SK-N-SH (cell line): Measurements from ENCODE around the gene JAG2. TPM values are rescaled to one million over a fixed set of nuclear protein-coding genes. Genes with fewer than 3 reads are reported as not detected.

ENCODE experiments used
- CTCF ChIA-PET: fragments of 300-600, 350-600 bp; formaldehyde crosslinking; extraction: SDS; loops from one replicate; lab custom pipeline; 2021; lab: Yijun Ruan, JAX
- POLR2A ChIA-PET: fragments of 350-600 bp; sonication (Branson Sonifier 250); formaldehyde crosslinking; extraction: SDS; loops from one replicate; lab custom pipeline; 2020; ENCODE audit warnings: antibody characterized with exemption, inconsistent platforms; lab: Yijun Ruan, JAX
- DNase-seq: peaks from one replicate; pipeline ENCODE4 v3.0.0; 2012
- H2AFZ ChIP-seq: fragments of 200-600 bp; sonication (generic); 2 replicates; pipeline ENCODE4 v1.8.1; 2016; ENCODE audit warnings: antibody characterized with exemption, mild to moderate bottlenecking, low read depth
- H3F3A ChIP-seq: fragments of 200-600 bp; sonication (generic); replicated peaks from 2 replicates; pipeline ENCODE3; 2016; ENCODE audit warnings: antibody characterized with exemption, mild to moderate bottlenecking; ENCODE audit not compliant: insufficient read depth
- H3K27ac ChIP-seq, 2 experiments: fragments of 200-500 bp in 1 of 2; fragments of 200-600 bp in 1 of 2; sonication (Bioruptor generic) in 1 of 2; sonication (generic), shearing (Covaris generic) in 1 of 2; 2 replicates each; pipeline versions ENCODE4 v1.5.1 to v1.6.1; 2014 to 2016; ENCODE audit warnings: low read depth in 2 of 2, inconsistent platforms in 1 of 2, low read length in 1 of 2, mild to moderate bottlenecking in 1 of 2, mixed read lengths in 1 of 2
- H3K27me3 ChIP-seq: fragments of 200-600 bp; sonication (generic), shearing (Covaris generic); 2 replicates; pipeline ENCODE4 v1.6.1; 2016; ENCODE audit warnings: mixed run types; ENCODE audit not compliant: insufficient read depth
- H3K36me3 ChIP-seq, 2 experiments: fragments of 200-500 bp in 1 of 2; fragments of 200-600 bp in 1 of 2; sonication (Bioruptor generic) in 1 of 2; sonication (generic) in 1 of 2; replicated peaks in 1 of 2; 2 replicates each; pipeline versions ENCODE3 to v1.5.1; 2014 to 2016; ENCODE audit warnings: low read length in 1 of 2, mild to moderate bottlenecking in 1 of 2; ENCODE audit not compliant: insufficient read depth in 2 of 2, control insufficient read depth in 1 of 2
- H3K4me1 ChIP-seq, 2 experiments: fragments of 200-500 bp in 1 of 2; fragments of 200-600 bp in 1 of 2; sonication (Bioruptor generic) in 1 of 2; sonication (generic), shearing (Covaris generic) in 1 of 2; 2 replicates each; pipeline versions ENCODE4 v1.5.1 to v1.6.1; 2014 to 2016; ENCODE audit warnings: low read depth in 1 of 2, low read length in 1 of 2, mixed run types in 1 of 2; ENCODE audit not compliant: insufficient read depth in 2 of 2, control insufficient read depth in 1 of 2
- H3K4me2 ChIP-seq: fragments of 200-600 bp; sonication (generic), shearing (Covaris generic); 2 replicates; pipeline ENCODE4 v1.6.1; 2017; ENCODE audit warnings: mixed run types
- H3K4me3 ChIP-seq, 2 experiments: fragments of 200-500 bp in 1 of 2; fragments of 200-600 bp in 1 of 2; sonication (Bioruptor generic) in 1 of 2; sonication (generic), shearing (Covaris generic) in 1 of 2; 2 replicates each; pipeline versions ENCODE4 v1.5.1 to v1.8.1; 2014 to 2016; ENCODE audit warnings: low read depth in 2 of 2, inconsistent platforms in 1 of 2, low read length in 1 of 2, mild to moderate bottlenecking in 1 of 2, mixed read lengths in 1 of 2, moderate library complexity in 1 of 2
- H3K79me2 ChIP-seq: fragments of 200-600 bp; sonication (generic); 2 replicates; pipeline ENCODE4 v1.8.1; 2017; ENCODE audit warnings: mild to moderate bottlenecking; ENCODE audit not compliant: insufficient read depth
- H3K9ac ChIP-seq: fragments of 200-600 bp; sonication (generic); 2 replicates; pipeline ENCODE4 v1.6.1; 2017; ENCODE audit warnings: mixed run types
- H3K9me2 ChIP-seq: fragments of 200-600 bp; sonication (generic); 2 replicates; pipeline ENCODE4 v1.6.1; 2017; ENCODE audit warnings: mixed run types
- H3K9me3 ChIP-seq: fragments of 200-600 bp; sonication (generic); 2 replicates; pipeline ENCODE4 v1.6.1; 2017; ENCODE audit warnings: mixed run types, mild to moderate bottlenecking, moderate library complexity
- H4K20me1 ChIP-seq: fragments of 200-600 bp; sonication (generic); 2 replicates; pipeline ENCODE4 v1.6.1; 2017; ENCODE audit warnings: mild to moderate bottlenecking, mixed run types; ENCODE audit not compliant: insufficient read depth
- CHD2 ChIP-seq: fragments of 150-350 bp; IDR thresholded peaks from 2 replicates; pipeline ENCODE4 v1.6.1; 2018; ENCODE audit warnings: low read length; ENCODE audit not compliant: partially characterized antibody
- CTCF ChIP-seq: fragments of 200-600 bp; sonication (generic); IDR thresholded peaks from 2 replicates; pipeline ENCODE4 v1.6.1; 2017; ENCODE audit warnings: antibody characterized with exemption, mild to moderate bottlenecking, moderate library complexity
- ELF1 ChIP-seq: IDR thresholded peaks from 2 replicates; pipeline ENCODE4 v1.4.0; 2012
- GABPA ChIP-seq: IDR thresholded peaks from 2 replicates; pipeline ENCODE4 v1.4.0; 2012; ENCODE audit warnings: low read depth, mild to moderate bottlenecking
- GATA2 ChIP-seq: sonication (generic); formaldehyde crosslinking; IDR thresholded peaks from 2 replicates; pipeline ENCODE4 v1.5.0; 2020; ENCODE audit warnings: mild to moderate bottlenecking, missing genetic modification reagents
- IRF3 ChIP-seq: fragments of 150-350 bp; IDR thresholded peaks from 2 replicates; pipeline ENCODE4 v1.6.1; 2016; ENCODE audit warnings: mild to moderate bottlenecking, low read depth, low read length
- MEF2A ChIP-seq: IDR thresholded peaks from 2 replicates; pipeline ENCODE4 v1.4.0; 2012; ENCODE audit warnings: low read depth, borderline replicate concordance
- NFIC ChIP-seq: IDR thresholded peaks from 2 replicates; pipeline ENCODE4 v1.4.0; 2012; ENCODE audit warnings: borderline replicate concordance
- PBX3 ChIP-seq: IDR thresholded peaks from 2 replicates; pipeline ENCODE4; 2012
- RCOR1 ChIP-seq: fragments of 150-350 bp; IDR thresholded peaks from 2 replicates; pipeline ENCODE4 v1.6.1; 2017; ENCODE audit warnings: antibody characterized with exemption, low read length
- RFX5 ChIP-seq: IDR thresholded peaks from 2 replicates; pipeline ENCODE4 v1.6.1; 2012; ENCODE audit warnings: mild to moderate bottlenecking, improper control_type of control experiment, low read length
- RXRA ChIP-seq: IDR thresholded peaks from 2 replicates; pipeline ENCODE4 v1.4.0; 2012; ENCODE audit warnings: low read depth, mild to moderate bottlenecking, borderline replicate concordance
- SIN3A ChIP-seq: IDR thresholded peaks from 2 replicates; pipeline ENCODE4 v1.6.1; 2012; ENCODE audit warnings: low read depth, mild to moderate bottlenecking, low read length, moderate library complexity, borderline replicate concordance
- SMC3 ChIP-seq: IDR thresholded peaks from 2 replicates; pipeline ENCODE4 v1.6.1; 2012; ENCODE audit warnings: low read depth, low read length, improper control_type of control experiment
- TEAD4 ChIP-seq: IDR thresholded peaks from 2 replicates; pipeline ENCODE4 v1.4.0; 2012; ENCODE audit warnings: mild to moderate bottlenecking, borderline replicate concordance; ENCODE audit not compliant: insufficient read depth
- YY1 ChIP-seq: IDR thresholded peaks from 2 replicates; pipeline ENCODE4 v1.4.0; 2012; ENCODE audit warnings: low read depth, mild to moderate bottlenecking
- WGBS: methylation state at CpG from one replicate; pipeline ENCODE4 v1.1.6; 2017; ENCODE audit warnings: low lambda C conversion rate; 5-methylcytosine and 5-hydroxymethylcytosine counted together
- polyA plus RNA-seq, 3 experiments: library from polyadenylated mRNA; depleted of rRNA; stranded (reverse); fragments of >200 nt; gene quantifications; 2 replicates each; pipeline ENCODE4 v1.2.3, GENCODE V29; 2012

JAG2 gene
- polyA plus RNA-seq, 1 of the 3 experiments (the other 2 are of a cell fraction): 1.7 TPM

GRCh38 chr14:105192866-105193731 is 24.5 kb upstream of the JAG2 start:
- peaks cover 5 to 22% of the 10 kb centered on the region in 2 experiments; a peak in 2 of 4 replicates for H3K4me1 ChIP-seq
- H3K27ac ChIP-seq: no peak overlapping the region
- no peaks in the 10 kb centered on the region for H3K27me3 ChIP-seq
- no peak for TF ChIP-seq YY1
- no peak for TF ChIP-seq NFIC
- no peak for TF ChIP-seq RCOR1
- no peak for TF ChIP-seq SMC3
- TF ChIP-seq RFX5: no peak
- TF ChIP-seq CHD2: no peak
- TF ChIP-seq RXRA: no peak
- TF ChIP-seq SIN3A: no peak
- no peak for TF ChIP-seq MEF2A
- no peak for TF ChIP-seq PBX3
- TF ChIP-seq IRF3: no peak
- no peak for TF ChIP-seq GABPA
- no peak for TF ChIP-seq TEAD4
- TF ChIP-seq ELF1: no peak
- H3K79me2 ChIP-seq: no peaks in the 10 kb centered on the region
- no peak overlapping the region for H2AFZ ChIP-seq
- H3F3A ChIP-seq: no peaks in the 10 kb centered on the region
- H3K9me2 ChIP-seq: no peaks in the 10 kb centered on the region
- CTCF ChIA-PET: interaction anchor here (1.0 to 2.5 kb wide), 5 partner anchors 10 to 103 kb away, joined by 3 to 16 read pairs (median 5); no protein-coding TSS in a partner anchor
- no peak overlapping the region for H3K4me3 ChIP-seq
- no peak overlapping the region for H3K9ac ChIP-seq
- 60% methylated on average over 9 of the region's 29 CpGs for WGBS
- POLR2A ChIA-PET: interaction anchor here (1.3 kb wide), 1 partner anchor 8 kb away, joined by 5 read pairs; no protein-coding TSS in a partner anchor
- no peaks in the 10 kb centered on the region for H3K36me3 ChIP-seq
- H3K4me2 ChIP-seq: no peak overlapping the region
- no peaks in the 10 kb centered on the region for H4K20me1 ChIP-seq
- no peaks in the 10 kb centered on the region for H3K9me3 ChIP-seq
- no peak for DNase-seq

GRCh38 chr14:105187935-105188524 is 19.5 kb upstream of the JAG2 start:
- H3K79me2 ChIP-seq: no peaks in the 10 kb centered on the region
- no peak for DNase-seq
- H3K9me2 ChIP-seq: no peaks in the 10 kb centered on the region
- no peaks in the 10 kb centered on the region for H3K4me1 ChIP-seq
- H3K9me3 ChIP-seq: no peaks in the 10 kb centered on the region
- H3K4me2 ChIP-seq: no peak overlapping the region
- no peak overlapping the region for H2AFZ ChIP-seq
- H3F3A ChIP-seq: peaks cover 3% of the 10 kb centered on the region
- POLR2A ChIA-PET: no interaction called here
- CTCF ChIA-PET: no interaction called here
- no peaks in the 10 kb centered on the region for H4K20me1 ChIP-seq
- no peaks in the 10 kb centered on the region for H3K36me3 ChIP-seq
- 77% methylated on average over 10 of the region's 14 CpGs for WGBS
- H3K9ac ChIP-seq: no peak overlapping the region
- no peak for TF ChIP-seq GATA2 (CRISPR knock-in tag)
- TF ChIP-seq CTCF: no peak
- H3K27ac ChIP-seq: no peak overlapping the region
- H3K4me3 ChIP-seq: no peak overlapping the region
- H3K27me3 ChIP-seq: no peaks in the 10 kb centered on the region
